ENCODE measurements around the gene DNM3.
"Not testable (repeated sequence)": the region's sequence is repeated elsewhere in the genome, so short reads cannot be mapped to it uniquely, and the experiment has no call there.

DNM3 gene

GRCh38 chr1:172363852-172364251 is 522.6 kb downstream of the DNM3 start:
- DNase-seq (ENCODE audit: low read depth): no peak

- DNase-seq (ENCODE audit: low read depth): not testable (repeated sequence)
Measured at GRCh38 chr1:172371646-172372045, 530.3 kb downstream of the DNM3 start.

- no peak for DNase-seq (ENCODE audit: low read depth)
Measured at GRCh38 chr1:172373864-172374263, 532.6 kb downstream of the DNM3 start.

GRCh38 chr1:172375211-172375631 is 533.9 kb downstream of the DNM3 start:
- no peak for DNase-seq (ENCODE audit: low read depth)

GRCh38 chr1:172376431-172376830 is 535.1 kb downstream of the DNM3 start:
- DNase-seq (ENCODE audit: low read depth): no peak

- no peak for DNase-seq (ENCODE audit: low read depth)
Measured at GRCh38 chr1:172377565-172377964, 536.3 kb downstream of the DNM3 start.

- no peak for DNase-seq (ENCODE audit: low read depth)
Measured at GRCh38 chr1:172378109-172378760, 536.9 kb downstream of the DNM3 start.

- DNase-seq (ENCODE audit: low read depth): no peak
Measured at GRCh38 chr1:172380441-172381244, 539.3 kb downstream of the DNM3 start.

- no peak for DNase-seq (ENCODE audit: low read depth)
Measured at GRCh38 chr1:172381946-172382345, 540.6 kb downstream of the DNM3 start.

- DNase-seq (ENCODE audit: low read depth): no peak
Measured at GRCh38 chr1:172382406-172382805, 541.1 kb downstream of the DNM3 start.

GRCh38 chr1:172382990-172383389 is 541.7 kb downstream of the DNM3 start:
- no peak for DNase-seq (ENCODE audit: low read depth)

GRCh38 chr1:172383536-172383935 is 542.2 kb downstream of the DNM3 start:
- DNase-seq (ENCODE audit: low read depth): no peak

- DNase-seq (ENCODE audit: low read depth): no peak
Measured at GRCh38 chr1:172384656-172385055, 543.4 kb downstream of the DNM3 start.

- no peak for DNase-seq (ENCODE audit: low read depth)
Measured at GRCh38 chr1:172386046-172386445, 544.7 kb downstream of the DNM3 start.

GRCh38 chr1:172388490-172388889 is 547.2 kb downstream of the DNM3 start:
- no peak for DNase-seq (ENCODE audit: low read depth)

- no peak for DNase-seq (ENCODE audit: low read depth)
Measured at GRCh38 chr1:172390301-172390682, 549.0 kb downstream of the DNM3 start.

- DNase-seq (ENCODE audit: low read depth): no peak
Measured at GRCh38 chr1:172390683-172391551, 549.6 kb downstream of the DNM3 start.

- no peak for DNase-seq (ENCODE audit: low read depth)
Measured at GRCh38 chr1:172391976-172392375, 550.7 kb downstream of the DNM3 start.

GRCh38 chr1:172393354-172393753 is 552.1 kb downstream of the DNM3 start:
- no peak for DNase-seq (ENCODE audit: low read depth)

GRCh38 chr1:172394141-172394751 is 552.9 kb downstream of the DNM3 start:
- peak; percentile 44 for DNase-seq (ENCODE audit: low read depth)

- no peak for DNase-seq (ENCODE audit: low read depth)
Measured at GRCh38 chr1:172394811-172395210, 553.5 kb downstream of the DNM3 start.

- DNase-seq (ENCODE audit: low read depth): no peak
Measured at GRCh38 chr1:172395576-172395975, 554.3 kb downstream of the DNM3 start.
